Measurements from ENCODE around the gene KCNMB4. TPM values are rescaled to one million over a fixed set of nuclear protein-coding genes. Genes with fewer than 3 reads are reported as not detected.

Gene KCNMB4
- total RNA-seq, 4 donors from 2014 or later: 0.18 to 1.2 (median 0.93) TPM

GRCh38 chr12:70329728-70330127, 36.4 kb upstream of the KCNMB4 start:
- no peak overlapping the region for H3K4me3 ChIP-seq
- H3K36me3 ChIP-seq: no peaks in the 10 kb centered on the region
- no peaks in the 10 kb centered on the region for H3K9me3 ChIP-seq
- no peak for DNase-seq
- no peaks in the 10 kb centered on the region for H3K27me3 ChIP-seq
- H3K4me1 ChIP-seq: no peaks in the 10 kb centered on the region
- H3K27ac ChIP-seq: no peak overlapping the region
- TF ChIP-seq CTCF (IDR thresholded peaks at IDR 0.05): no peak
- no peak for TF ChIP-seq POLR2A (IDR thresholded peaks at IDR 0.05)

- H3K36me3 ChIP-seq: no peaks in the 10 kb centered on the region
- no peak for DNase-seq
- H3K9me3 ChIP-seq: no peaks in the 10 kb centered on the region
- no peaks in the 10 kb centered on the region for H3K4me1 ChIP-seq
- TF ChIP-seq POLR2A (IDR thresholded peaks at IDR 0.05) (no peak), CTCF (IDR thresholded peaks at IDR 0.05) (no peak)
- no peak overlapping the region for H3K4me3 ChIP-seq
- no peaks in the 10 kb centered on the region for H3K27me3 ChIP-seq
- no peak overlapping the region for H3K27ac ChIP-seq
These were observed 35.9 kb upstream of the KCNMB4 start for GRCh38 chr12:70330158-70330557.

GRCh38 chr12:70332236-70332635, 33.9 kb upstream of the KCNMB4 start:
- DNase-seq: no peak
- no peak overlapping the region for H3K4me3 ChIP-seq
- no peak overlapping the region for H3K27ac ChIP-seq
- peaks cover 0 to 20% (median 0%) of the 10 kb centered on the region in 3 donors for H3K36me3 ChIP-seq
- H3K4me1 ChIP-seq: no peaks in the 10 kb centered on the region
- H3K27me3 ChIP-seq: no peaks in the 10 kb centered on the region
- no peaks in the 10 kb centered on the region for H3K9me3 ChIP-seq
- no peak for TF ChIP-seq POLR2A (IDR thresholded peaks at IDR 0.05)
- no peak for TF ChIP-seq CTCF (IDR thresholded peaks at IDR 0.05)

GRCh38 chr12:70334742-70335141, 31.3 kb upstream of the KCNMB4 start:
- no peak for DNase-seq
- Histone ChIP-seq H3K9me3 (no peaks in the 10 kb centered on the region), H3K36me3 (peaks cover 0 to 46% (median 0%) of the 10 kb centered on the region in 3 donors), H3K27ac (no peak overlapping the region), H3K27me3 (no peaks in the 10 kb centered on the region), H3K4me3 (no peak overlapping the region), H3K4me1 (no peaks in the 10 kb centered on the region)
- no peak for TF ChIP-seq POLR2A (IDR thresholded peaks at IDR 0.05)
- no peak for TF ChIP-seq CTCF (IDR thresholded peaks at IDR 0.05)

- no peaks in the 10 kb centered on the region for H3K27me3 ChIP-seq
- no peak overlapping the region for H3K4me3 ChIP-seq
- no peaks in the 10 kb centered on the region for H3K9me3 ChIP-seq
- no peak for DNase-seq
- TF ChIP-seq CTCF (IDR thresholded peaks at IDR 0.05) (no peak), POLR2A (IDR thresholded peaks at IDR 0.05) (no peak)
- H3K27ac ChIP-seq: no peak overlapping the region
- no peaks in the 10 kb centered on the region for H3K4me1 ChIP-seq
- peaks cover 0 to 83% (median 0%) of the 10 kb centered on the region in 3 donors for H3K36me3 ChIP-seq
These were observed 27.6 kb upstream of the KCNMB4 start for GRCh38 chr12:70338531-70338930.

- H3K4me3 ChIP-seq: no peak overlapping the region
- no peaks in the 10 kb centered on the region for H3K27me3 ChIP-seq
These were observed 15.0 kb upstream of the KCNMB4 start for GRCh38 chr12:70351076-70351475.

More at GRCh38 chr12:70351076-70351475, 15.0 kb upstream of the KCNMB4 start:
- Histone ChIP-seq H3K27ac (no peak overlapping the region), H3K36me3 (peaks cover 0 to 36% (median 0%) of the 10 kb centered on the region in 3 donors), H3K4me1 (no peaks in the 10 kb centered on the region), H3K9me3 (no peaks in the 10 kb centered on the region)
- no peak for DNase-seq
- TF ChIP-seq CTCF (IDR thresholded peaks at IDR 0.05) (no peak), POLR2A (IDR thresholded peaks at IDR 0.05) (no peak)
